ENCODE results near the gene HS6ST3.
"Not testable (repeated sequence)": the region's sequence is repeated elsewhere in the genome, so short reads cannot be mapped to it uniquely, and the experiment has no call there.

HS6ST3 gene

DNA sequence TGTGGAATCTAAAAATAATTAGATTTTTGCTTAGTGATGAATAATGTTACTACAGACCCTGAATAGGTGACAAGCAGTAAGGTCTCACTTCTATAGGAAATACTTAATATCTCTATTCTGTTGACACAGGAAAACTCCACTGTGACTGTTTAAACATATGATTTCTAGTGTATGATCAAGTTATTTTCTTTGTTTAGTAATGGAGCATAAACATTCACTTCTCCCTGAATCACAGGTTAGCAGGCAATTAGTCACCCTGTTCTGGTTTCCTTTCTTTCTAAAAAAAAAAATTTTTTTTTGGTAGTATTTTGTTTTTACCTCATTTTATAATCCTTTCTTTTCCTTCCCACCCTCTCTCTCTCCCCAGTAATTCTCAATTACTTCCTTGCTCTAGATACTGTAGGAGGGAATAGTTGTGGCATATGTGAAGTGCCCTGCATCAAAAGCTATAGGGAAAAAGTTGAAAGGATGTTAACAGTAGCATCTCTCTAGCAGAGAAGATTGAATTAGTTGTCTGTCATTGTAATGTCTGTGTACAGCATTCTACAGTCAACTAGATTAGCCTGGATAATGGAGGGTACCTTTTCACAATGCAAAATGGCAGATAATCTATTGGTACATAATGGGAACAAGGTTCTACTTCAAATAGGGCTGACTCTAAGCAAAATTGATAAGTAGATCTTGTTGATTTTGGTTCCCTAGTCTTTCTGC lies 3.5 kb downstream of the HS6ST3 start:
- no peak for DNase-seq

DNA sequence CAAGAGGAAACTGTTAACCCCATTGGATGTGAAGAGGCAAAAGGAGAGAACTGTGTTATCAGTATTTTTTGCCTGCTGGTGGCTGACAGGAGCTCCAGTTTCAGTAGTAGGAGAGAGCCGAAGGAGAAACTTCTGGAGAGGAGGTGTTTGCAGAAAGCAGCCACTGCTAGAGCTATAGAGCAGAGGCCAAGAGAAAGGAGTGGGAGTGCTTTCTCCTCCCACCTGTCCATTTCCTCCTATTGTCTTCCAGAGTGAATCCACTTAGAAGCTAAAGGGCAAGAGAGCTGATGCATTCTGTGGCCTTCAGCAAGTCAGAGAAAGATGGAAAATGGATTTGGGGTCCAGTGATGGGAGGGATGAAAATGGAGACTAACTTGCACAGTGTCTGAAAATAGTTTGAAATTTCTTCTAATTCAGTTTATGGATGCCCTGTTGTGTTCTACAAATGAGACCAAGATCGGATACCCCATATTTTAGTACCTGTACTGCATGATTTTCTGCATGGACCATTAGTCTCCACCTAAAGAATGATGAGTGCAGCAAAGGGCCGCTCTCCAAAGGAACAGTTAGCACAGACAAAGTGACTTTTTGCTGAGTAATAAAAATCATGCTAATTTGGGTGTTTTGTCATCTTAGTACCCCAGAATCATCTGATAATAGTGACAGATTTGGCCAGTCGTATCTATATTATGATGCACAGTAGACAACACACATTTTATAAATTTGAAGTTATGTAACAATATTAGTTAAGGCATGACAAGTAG lies 10.7 kb downstream of the HS6ST3 start:
- DNase-seq: no peak

DNA sequence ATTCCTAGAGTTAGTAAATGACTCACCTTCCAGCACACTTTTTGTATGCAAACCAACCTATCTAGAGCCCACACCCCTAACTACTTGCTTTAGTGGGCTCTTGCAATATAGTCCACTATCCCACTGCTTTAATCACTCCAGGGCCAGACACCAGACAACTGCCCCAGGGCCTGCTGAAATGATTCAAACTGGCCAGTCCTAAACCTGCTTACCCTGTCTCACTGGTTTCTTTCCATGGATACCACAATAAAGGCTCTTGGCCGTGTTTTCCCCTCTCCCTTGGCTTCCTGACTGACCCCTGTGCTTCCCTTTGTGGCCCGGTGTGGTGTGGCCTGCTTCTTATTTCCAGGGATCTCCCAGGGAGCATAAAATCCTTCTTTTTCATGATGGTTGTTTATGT lies 14.6 kb downstream of the HS6ST3 start:
- DNase-seq: no peak

DNA sequence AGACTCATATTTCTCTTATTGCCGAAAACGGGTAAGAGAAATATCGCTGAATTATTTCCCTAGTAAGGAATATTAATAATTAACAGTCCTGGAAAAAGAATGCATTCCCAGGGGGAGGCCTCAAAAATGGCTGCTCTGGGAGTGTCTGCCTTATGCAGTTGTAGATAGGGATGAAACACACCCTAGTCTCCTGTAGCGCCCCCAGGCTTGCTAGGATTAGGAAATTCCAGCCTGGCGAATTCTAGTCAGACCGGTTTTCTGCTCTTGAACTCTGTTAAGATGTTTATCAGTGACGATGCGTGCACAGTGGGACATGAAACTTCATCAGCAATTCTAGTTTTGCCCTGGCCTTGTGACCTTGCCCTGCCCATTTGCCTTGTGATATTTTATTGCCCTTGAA lies 18.2 kb downstream of the HS6ST3 start:
- not testable (repeated sequence) for DNase-seq

DNA sequence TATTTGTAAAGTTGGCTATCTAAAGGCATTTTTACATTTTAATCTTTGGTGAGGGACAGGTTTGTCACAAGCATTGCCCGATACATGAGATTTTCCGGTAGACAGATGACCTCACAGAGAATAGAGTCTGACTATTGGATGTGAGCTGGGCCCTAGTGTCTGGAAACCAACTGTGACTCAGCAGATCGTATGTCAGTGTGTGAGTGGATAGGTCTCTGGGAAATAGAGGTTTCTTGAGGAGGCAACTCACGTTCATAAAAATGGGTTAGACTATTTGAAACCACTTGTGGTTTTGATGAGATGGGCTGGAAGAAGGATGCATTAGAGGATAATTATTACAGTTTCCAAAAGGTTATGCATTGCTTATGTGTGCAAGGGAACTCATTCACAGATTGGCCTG lies 19.2 kb downstream of the HS6ST3 start:
- no peak for DNase-seq

DNA sequence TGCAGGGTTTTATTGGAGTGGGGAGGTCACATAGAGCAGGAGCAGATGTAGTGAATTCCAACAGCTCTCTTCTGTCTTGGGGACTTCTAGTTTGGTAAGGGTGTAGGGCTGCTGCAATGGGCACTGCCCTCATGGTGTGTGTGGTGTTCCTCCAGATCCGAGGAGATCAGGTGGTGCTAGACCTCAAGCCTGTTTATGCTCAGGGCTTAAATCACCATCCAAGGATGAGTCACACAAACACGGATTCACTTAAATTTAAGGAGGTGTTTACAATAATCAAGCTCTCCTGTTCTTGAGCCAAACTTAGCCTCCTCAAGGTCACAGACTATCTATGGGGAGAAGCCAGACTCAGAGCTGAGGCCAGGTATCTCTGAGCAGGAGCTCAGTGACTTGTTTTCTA lies 23.0 kb downstream of the HS6ST3 start:
- no peak for DNase-seq

DNA sequence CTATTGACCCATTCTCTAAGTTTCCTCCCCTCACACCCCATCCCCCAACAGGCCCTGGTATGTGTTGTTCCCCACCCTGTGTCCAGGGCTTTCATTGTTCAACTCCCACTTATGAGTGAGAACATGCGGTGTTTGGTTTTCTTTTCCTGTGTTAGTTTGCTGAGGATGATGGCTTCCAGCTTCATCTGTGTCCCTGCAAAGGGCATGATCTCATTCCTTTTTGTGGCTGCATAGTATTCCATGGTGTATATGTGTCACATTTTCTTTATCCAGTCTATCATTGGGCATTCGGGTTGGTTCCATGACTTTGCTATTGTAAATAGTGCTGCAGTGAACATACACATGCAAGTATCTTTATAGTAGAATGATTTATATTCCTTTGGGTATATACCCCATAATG lies 25.5 kb downstream of the HS6ST3 start:
- DNase-seq: not testable (repeated sequence)

DNA sequence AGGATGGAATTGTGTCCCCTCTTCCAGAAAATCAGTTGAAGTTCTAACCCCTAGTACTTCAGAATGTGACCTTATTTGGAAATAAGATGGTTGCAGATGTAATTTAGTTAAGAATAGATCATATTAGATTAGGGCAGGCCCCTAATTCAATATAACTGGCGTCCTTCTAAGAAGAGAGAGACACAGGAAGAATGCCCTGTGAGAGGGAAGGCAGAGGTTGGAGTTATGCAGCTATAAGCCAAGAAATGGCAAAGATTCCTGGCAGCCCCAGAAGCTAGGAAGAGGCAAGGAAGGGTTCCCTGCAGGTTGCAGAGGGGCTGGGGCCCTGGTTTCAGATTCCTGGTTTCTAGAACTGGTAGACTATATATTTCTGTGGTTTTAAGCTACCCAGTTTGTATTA lies 30.0 kb downstream of the HS6ST3 start:
- no peak for DNase-seq

DNA sequence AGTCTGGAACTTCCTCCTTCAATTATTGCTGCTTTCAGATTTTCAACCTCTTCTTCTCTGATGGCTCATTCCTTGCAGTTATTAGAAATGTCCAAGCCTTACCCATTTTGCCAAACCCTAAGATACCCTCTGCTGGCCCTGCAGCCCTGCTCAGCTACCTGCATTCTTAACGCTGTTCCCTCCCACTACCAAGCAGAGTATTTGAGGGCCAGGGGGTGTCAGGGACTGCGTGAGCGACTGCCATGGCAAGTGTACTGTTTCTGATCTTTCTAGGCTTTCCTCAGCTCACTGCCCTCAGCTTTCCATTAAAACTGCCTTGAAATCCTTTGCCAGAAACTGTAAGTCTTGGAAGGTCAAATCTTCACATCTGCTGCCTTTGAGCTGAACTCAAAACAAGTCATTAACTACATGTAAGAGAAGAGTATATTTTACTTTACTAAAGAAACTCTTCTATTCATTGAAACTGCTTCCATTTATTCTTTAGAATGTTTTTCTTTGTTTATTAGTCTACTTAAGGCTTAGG lies 41.0 kb downstream of the HS6ST3 start:
- DNase-seq: no peak

DNA sequence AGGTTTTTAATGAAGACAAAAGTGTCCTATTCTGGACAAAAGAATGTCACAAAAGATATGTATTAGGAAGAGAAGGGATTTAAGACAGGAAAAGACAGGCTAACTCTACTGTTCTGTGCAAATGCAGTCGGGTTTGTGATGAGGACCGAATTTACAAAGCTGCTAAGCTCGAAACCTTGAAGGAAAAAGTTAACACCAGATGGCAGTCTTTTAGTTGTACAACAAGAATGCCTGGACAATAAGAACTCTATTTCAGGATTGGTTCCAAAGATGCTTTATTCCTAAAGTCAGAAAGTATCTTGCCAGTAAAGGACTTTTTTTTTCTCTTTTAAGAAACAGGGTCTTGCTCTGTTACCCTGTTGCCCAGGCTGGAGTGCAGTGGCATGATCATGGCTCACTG lies 51.1 kb downstream of the HS6ST3 start:
- DNase-seq: no peak

DNA sequence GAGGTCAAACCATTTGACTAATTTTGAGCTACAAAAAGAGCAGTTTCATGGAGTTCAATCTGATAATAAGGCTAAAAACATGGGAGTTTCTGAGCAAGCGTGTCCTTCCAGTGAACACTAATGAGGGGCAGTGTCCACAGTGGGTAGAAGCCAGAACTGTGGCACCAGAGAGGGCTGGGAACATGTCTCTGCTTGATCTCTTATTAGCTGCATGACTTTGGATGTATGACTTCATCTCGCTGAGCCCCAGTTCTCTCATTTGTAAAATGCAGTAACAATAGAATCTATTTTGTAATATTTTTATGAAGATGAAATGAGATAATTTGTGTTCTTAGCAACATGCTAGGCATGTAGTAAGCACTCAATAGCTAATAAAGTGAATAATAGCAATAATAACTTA lies 69.8 kb downstream of the HS6ST3 start:
- DNase-seq: no peak

DNA sequence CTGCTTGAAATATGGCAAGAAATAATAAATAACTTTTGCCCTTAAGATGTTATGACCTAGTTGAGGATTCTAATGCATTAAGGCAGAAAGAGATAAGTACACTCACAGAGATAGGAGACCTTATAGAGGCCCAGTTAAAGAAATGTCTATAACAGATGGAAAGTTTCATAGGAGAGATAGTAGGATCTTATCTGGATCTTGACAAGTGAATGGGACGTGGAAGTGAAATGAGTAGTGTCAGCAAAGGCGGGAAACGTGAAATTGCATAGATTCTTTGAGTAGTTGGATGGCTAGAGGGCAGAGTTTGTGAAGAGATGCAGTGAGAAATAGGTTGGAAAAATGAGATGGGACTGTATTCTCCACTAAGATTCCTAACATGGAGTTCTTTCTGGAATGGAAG lies 71.2 kb downstream of the HS6ST3 start:
- no peak for DNase-seq

DNA sequence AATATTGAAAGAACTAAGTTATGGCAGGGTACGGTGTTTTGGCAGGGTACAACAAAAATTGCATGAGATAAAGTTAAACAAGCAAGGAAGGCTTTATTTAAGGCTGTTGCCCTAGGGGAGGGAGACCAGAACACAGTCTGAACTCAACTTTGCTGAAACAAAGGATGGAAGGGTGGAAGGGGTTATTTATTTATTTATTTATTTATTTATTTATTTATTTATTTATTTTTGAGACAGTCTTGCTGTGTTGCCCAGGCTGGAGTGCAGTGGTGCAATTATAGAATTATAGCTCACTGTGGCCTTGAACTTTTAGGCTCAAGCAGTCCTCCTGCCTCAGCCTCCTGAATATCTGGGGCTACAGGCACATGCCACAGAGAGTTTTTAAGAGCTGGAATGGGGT lies 75.9 kb downstream of the HS6ST3 start:
- no peak for DNase-seq

DNA sequence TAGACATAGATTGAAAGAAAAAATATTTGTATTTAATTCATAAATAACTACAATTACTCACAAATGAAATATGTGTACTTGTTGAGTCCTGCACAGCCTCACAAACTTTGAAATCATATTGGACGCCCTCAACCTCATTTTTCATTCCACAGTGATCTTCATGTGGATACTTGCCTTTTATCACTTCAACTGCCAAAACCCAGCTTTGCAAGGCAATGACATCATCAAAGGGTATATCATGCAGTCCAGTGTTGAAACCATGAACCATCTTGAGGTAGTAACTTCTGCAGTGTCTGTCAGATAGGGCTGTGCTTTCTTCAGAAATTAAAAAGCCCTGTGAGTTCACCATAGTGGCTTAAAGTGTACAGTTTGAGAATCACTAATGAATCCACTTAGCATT lies 82.2 kb downstream of the HS6ST3 start:
- no peak for DNase-seq

DNA sequence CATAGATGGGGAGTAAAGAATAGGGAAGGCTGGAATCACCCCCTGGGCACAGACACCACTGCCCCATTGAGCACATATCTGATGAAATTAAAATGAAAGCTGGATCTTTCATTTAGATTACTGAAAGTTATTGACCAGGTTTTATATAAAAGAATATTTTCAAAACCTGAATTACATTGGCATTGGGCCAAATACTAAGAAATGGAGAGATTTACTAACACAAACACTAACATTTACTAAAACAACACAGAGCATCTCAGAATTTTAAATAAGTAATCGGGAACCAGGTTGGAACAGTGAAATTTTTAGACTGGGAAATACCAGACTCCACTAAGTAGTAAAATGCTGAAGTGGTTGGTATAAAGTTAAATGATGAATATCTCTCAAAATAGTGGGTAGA lies 88.9 kb downstream of the HS6ST3 start:
- DNase-seq: no peak

DNA sequence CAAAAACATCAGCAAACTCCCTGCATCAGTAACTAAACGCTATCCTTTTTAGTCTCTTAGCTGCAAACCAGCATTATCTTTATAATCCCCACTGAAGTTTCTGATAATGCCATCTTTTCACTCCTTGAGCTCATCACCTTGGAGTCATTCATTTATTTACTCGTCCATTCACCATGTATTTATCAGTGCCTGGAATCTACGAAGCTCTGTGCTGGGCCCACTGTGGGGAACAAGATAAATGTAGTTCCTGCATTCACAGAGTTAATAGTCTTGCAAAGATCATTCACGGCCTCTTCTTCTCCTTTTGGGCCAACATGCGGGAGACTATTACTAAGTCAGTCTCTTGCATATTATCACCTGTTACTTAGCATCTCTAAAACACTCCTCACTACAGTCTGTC lies 89.4 kb downstream of the HS6ST3 start:
- no peak for DNase-seq

DNA sequence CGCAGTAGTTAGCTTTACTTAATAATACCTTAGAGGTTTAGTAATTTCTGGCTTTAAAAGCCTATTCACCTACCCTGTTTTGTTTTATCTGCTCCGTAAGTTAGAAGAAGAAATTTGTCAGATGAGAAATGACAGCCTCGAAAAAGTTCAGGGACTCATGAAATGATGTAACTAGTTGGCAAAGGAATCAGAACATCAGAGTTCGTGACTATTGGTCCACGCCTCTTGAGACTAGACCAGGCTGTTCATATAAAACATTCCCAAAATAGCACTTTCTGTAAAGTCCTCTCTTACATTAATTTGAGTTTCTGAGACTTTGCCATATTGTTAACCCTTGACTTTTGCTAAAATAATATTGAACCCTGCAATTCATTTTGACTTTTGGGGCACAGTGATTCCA lies 92.0 kb downstream of the HS6ST3 start:
- DNase-seq: no peak

DNA sequence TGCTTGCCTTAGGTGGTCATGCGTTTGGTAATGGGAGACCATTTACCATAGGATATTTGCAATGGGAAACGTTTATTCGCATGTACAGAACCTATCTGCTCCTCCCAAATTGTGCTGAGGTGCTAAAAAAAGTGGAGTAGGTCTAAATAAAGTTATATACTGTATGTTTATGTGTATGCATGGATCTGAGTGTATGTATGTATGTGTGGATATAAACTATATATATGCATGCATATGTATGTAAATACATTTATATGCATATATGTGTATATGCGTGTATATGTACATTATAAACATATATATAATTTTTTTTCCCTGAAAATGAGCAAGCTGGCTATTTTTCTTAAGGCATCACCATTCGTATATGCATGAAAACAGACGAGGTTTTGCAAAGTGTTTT lies 95.9 kb downstream of the HS6ST3 start:
- DNase-seq: no peak

DNA sequence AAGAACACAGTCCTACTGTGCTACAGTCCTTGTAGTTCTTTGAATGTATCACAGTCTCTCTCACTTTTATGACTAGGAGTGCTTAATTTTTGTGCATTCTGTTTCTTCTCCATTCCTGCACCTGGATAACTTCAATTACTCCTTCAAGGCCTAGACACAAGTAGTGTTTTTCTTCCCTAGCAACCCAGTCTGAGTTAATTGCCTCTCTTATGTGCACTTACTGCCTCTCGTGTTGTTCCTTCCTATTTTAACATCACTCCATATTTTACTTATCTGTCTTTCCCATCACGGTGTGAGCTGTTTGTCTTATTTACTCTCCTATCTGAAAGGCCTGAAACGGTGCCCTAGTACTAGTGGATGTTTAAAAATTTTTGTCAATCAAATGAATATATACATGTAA lies 101.5 kb downstream of the HS6ST3 start:
- no peak for DNase-seq

DNA sequence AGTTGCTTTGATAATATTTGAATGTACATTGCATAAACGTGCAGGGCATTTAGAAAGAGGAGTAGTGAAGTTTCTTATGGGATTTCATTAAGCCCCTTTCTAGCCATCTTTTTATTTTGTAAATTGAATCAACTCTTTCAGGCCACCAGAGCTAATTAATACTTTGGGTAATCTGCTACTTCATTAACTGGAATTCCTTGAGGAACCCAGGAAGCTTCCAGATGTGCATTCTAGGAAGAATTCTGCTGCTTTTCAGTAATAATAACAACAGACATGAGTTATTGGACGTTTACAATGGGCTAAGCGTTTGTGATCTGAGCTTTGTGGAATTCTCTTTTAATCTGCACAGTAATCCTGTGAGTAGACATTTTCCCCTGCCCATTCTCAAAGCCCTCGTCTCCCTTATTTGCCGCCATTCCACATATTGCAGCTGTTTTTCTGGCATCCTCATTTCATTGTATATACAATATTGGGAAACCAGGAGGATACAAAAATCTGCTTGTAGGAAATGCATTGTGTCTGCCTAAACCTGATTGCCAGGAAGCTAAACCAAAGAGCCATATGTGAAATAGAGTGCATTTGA lies 103.9 kb downstream of the HS6ST3 start:
- no peak for DNase-seq

DNA sequence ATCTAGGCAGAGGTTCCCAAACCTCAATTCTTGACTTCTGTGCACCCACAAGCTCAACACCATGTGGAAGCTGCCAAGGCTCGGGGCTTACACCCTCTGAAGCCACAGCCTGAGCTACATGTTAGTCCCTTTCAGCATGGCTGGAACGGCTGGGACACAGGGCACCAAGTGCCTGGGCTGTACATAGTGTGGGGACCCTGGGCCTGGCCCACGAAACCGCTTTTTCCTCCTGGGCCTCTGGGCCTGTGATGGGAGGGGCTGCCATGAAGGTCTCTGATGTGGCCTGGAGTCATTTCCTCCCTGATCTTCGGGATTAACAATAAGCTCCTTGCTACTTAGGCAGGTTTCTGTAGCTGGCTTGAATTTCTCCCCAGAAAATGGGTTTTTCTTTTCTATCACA lies 108.1 kb downstream of the HS6ST3 start:
- DNase-seq: no peak

DNA sequence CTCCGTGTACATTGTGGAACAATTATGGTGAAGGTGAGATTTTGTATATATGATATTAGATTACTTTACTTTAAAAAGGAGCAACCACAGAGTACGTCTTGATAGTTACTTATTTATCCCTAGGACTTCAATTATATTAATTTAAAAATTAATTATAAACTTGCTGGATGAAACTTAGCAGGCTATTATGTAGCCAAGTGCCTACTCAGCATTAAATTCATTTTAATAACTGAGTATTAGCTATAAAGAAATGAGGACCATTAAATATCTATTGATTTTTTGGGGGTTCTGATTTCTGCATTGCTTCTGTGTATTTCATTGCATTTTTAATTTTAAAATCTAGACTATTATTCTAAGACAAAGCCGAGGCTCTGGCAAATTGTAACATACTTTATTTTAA lies 109.4 kb downstream of the HS6ST3 start:
- no peak for DNase-seq

DNA sequence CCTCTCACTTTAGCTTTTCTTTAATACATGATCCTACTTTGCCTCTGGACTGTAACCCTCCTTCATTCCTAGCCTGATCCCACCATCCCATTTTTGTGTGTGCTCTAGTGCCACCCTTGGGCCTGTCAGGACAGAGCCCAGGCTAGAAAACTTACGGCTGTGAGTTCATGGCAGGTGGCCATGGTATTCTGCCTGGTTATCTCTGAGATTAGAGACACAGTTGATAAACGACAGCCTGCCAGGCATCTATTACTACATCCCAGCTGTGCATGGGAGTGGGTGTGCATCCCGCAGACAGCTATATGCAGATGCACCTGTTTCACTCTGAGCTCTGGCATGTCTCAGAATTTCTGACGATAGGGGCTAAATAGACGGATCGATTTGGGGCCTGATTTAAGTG lies 110.9 kb downstream of the HS6ST3 start:
- DNase-seq: no peak

DNA sequence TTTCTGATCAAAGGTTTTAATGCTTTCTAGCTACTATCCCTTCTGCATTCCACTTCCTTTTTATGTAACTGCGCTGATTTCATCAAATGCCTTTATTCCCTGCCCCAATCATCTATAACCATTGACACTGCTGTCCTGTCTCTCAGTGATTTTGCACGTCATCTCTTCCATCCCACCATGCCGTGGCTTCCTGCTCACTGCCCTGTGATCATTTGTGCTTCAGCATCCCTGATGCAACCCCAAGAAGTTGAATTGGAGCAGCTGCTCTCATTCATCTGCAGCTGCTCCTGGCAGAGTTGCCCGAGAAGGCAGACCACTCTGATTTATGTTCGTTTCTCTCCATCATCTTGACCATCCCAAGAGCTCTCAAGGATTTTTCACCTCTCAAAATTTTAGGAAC lies 112.4 kb downstream of the HS6ST3 start:
- DNase-seq: no peak

Data from NK-92 treated with Interleukin-12 subunit alpha and Interleukin-12 subunit beta, amount 100 ng/mL, for 24 hours (cell line).